GM19240 (cell line): ENCODE data around the gene ABHD15.
"Not testable (repeated sequence)": the region's sequence is repeated elsewhere in the genome, so short reads cannot be mapped to it uniquely, and the experiment has no call there.

Experiments used
- DNase-seq: peaks from one replicate; pipeline ENCODE4 v3.0.0; 2011; ENCODE audit warnings: low spot score; ENCODE audit not compliant: insufficient read length

ABHD15 gene

DNA sequence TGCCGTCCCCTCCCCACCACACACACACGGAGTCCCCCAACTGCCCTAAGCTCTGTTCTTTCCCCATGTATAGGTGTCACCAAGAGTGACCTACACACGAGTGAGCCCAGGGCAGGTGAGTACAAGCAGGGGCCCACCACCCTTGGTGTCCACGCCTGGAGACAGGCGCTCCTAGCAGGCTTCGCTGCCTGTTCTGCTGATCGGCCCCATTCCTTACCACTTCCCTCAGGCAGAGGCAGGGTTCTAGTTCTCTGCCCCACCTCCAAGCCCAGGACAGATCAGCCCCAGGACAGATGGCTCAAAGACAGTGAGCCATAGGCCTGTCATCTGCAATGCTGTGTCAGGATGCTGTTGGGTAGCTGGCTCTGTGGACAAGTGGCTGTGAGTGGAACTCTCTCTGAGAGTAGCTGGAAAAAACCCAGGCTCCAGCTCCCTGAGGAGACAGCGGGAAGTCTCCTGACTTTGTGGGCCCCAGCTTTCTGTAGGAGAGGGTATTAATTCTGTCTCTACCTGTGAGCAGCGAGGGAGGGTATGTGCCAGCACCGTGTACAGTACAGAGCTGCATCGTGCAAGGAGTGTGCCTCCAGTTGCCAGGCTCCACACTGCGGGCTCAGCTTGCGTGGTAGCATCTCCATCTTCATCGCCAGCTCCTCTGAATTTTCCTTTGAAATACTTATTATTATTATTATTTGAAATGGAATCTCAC lies 2.6 kb upstream of the ABHD15 start:
- no peak for DNase-seq

GRCh38 chr17:29568331-29569244 lies 1.8 kb upstream of the ABHD15 start, which contains the start of gene TP53I13:
TP53I13 (plus strand) TSS chr17:29568701; CDS start chr17:29568759, 58 bp downstream.
- DNase-seq, result peak; percentile 86

GRCh38 chr17:29567554-29568330 lies 905 bp upstream of the ABHD15 start:
- DNase-seq, result peak; percentile 83

GRCh38 chr17:29567304-29567553 lies 392 bp upstream of the ABHD15 start:
- no peak for DNase-seq

- DNase-seq, result no peak
Observed at GRCh38 chr17:29565643-29566472, 979 bp downstream of the ABHD15 start.

GRCh38 chr17:29563816-29564215 lies 3.0 kb downstream of the ABHD15 start:
- no peak for DNase-seq

GRCh38 chr17:29562615-29563014 lies 4.2 kb downstream of the ABHD15 start:
- DNase-seq, result no peak

GRCh38 chr17:29561554-29562517 lies 5.0 kb downstream of the ABHD15 start:
- DNase-seq, result no peak

GRCh38 chr17:29560316-29560715 lies 6.5 kb downstream of the ABHD15 start:
- no peak for DNase-seq

DNA sequence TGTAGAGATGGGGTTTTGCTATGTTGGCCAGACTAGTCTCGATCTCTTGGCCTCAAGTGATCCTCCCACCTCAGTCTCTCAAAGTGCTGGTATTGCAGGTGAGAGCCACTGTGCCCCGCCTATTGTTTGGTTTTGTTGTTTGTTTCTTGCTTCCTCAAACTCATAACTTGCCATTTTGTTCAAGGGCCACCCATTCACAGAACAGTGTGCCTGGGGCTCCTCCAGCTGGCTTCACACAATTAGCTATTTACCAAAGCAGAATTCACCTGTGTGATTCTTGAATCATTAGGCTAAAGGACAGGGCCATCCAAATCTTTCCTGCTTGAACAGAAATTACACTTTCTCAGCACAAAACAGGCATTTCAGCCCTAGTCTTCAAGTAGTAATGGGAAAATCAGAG lies 7.2 kb downstream of the ABHD15 start:
- no peak for DNase-seq

DNA sequence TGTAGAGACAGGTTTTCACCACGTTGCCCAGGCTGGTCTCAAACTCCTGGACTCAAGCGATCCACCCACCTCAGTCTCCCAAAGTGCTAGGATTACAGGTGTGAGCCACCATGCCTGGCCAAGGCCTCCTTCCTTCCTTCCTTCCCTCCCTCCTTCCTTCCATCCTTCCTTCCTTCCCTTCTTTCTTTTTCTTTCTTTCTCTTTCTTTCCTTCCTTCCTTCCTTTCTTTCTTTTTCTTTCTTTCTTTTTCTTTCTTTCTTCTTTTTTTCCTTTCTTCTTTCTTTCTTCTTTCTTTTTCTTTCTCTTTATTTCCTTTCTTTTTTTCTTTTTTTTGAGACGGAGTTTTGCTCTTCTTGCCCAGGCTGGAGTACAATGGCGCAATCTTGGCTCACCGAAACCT lies 8.7 kb downstream of the ABHD15 start:
- DNase-seq, result not testable (repeated sequence)

DNA sequence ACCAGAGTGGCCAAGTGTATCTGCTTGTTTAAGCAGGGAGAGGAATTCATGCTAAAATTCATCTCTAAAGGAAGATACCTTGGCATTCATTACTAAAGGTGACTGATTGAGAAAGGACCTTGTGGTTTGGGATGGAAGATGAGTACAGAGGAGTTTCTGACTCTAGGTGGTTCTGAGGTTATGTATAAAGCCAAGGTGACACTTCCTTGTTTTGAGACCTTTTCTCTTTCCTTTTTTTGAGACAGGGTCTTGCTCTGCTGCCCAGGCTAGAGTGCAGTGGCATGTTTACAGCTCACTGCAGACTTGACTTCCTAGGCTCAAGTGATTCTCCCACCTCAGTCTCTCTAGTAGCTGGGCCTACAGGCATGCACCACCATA lies 9.1 kb downstream of the ABHD15 start:
- DNase-seq, result no peak

DNA sequence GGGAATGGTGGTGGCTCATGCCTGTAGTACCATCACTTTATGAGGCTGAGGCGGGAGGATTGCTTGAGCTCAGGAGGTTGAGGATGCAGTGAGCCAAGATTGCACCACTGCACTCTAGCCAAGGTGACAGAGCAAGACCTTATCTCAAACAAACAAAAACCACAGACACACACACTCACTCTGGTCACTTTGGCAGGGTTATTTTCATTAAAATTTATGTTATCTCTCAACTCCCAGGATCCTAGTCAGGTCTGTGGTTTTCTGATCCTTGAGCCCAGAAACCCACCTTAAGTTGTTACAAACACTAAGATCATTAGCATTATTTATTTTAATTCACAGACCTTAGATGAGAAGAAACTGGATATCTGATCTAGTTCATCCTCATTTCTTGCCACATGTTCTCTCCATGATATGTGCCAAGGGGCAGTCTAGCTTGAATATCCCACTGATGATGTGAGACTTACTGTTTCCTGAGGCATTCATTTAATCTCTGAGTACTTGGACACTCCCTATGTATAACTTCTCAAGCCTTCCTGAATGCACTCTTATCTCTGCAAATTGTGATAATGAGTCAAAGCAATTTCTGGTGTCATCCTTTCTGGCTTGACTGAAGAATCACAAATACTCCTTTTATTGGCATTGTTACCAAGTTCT lies 9.6 kb downstream of the ABHD15 start:
- DNase-seq, result no peak

GRCh38 chr17:29555840-29556239 lies 11.0 kb downstream of the ABHD15 start:
- no peak for DNase-seq

GRCh38 chr17:29549177-29549923 lies 17.5 kb downstream of the ABHD15 start:
- peak; percentile 23 for DNase-seq

DNA sequence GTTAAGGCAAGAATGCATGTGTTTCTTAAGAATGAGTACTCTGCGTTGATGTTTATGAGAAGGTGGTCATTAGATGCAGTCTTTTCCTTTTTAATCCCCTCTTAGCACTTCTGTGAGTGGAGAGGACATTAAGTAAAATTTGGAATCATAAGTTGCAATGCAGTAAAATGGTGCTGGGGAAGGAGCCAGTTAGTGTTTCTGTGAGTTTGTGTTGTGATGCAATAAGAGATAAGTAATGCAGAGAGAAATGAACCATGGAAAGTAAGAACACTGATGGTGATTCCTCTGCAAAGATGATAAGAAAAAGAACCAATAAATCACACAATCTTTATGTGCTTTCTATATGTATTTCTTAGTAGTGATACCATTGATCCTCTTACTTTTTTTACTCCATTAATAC lies 20.0 kb downstream of the ABHD15 start:
- no peak for DNase-seq

DNA sequence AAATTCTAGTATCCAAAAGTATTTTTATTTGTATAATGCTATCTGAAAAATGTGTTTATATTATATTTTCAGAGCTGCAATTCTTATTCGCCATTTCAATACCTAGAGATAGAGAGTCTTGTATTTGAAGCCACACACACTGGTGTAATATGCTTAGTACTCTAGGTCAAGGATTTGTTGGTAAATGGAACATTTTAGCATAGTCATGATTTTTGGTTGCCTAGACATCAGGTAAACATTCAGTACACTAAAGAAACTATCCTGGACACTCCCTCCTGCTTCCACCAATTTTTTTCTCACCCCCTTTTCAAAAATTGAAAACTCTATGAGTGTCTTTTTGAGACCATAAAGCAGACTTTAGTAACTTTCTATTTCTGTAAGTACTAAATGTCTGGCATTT lies 20.8 kb downstream of the ABHD15 start:
- DNase-seq, result no peak

DNA sequence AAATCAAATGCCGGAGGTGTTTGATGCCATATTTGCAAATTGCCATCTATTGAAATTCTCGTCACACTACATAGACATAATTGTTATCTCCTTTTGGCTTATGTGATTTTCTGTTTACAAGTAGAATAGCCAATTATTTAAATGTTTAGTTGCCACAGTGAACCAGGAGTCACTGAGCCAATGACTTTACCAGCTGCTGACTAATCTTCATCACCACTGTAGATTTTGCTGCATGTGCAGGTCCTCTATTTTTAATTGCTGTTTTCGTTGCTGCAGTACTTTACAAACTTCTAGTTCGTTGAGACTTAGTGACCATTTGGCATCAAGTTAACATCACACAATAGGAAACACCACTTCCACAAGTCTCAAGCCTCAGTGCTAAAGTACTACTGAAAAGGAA lies 22.8 kb downstream of the ABHD15 start:
- no peak for DNase-seq

DNA sequence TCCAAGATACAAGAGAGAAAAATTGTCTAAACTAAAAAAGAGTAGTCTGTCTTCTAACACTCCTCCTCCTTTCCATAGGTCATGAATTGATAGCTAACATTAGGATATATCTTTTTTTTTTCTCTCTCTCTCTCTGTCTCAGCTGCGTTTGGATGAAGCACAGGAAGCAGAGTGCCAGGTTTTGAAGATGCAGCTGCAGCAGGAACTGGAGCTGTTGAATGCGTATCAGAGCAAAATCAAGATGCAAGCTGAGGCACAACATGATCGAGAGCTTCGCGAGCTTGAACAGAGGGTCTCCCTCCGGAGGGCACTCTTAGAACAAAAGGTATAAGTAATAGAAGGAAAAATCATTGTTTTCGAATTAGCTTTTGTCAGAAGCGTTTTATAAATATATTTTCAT lies 32.9 kb downstream of the ABHD15 start:
- no peak for DNase-seq
